ENCODE measurements around the gene E2F4.

GRCh38 chr16:67244387-67245185, 52.6 kb downstream of the E2F4 start:
- no peak for TF ChIP-seq CTCF (optimal IDR thresholded peaks at IDR 0.05 in 1 of 3, IDR thresholded peaks at IDR 0.05 in 1 of 3, conservative IDR thresholded peaks at IDR 0.05 in 1 of 3; ENCODE audit: extremely low read depth in 1 of 3, insufficient read depth in 2 of 3, low read length in 3 of 3)
- no peak for TF ChIP-seq EZH2 (IDR thresholded peaks at IDR 0.05; ENCODE audit: low read length)
